ENCODE results near the gene CXCR4. TPM values are rescaled to one million over a fixed set of nuclear protein-coding genes. Genes with fewer than 3 reads are reported as not detected.
A peak's percentile ranks its signal among the peaks of the same experiment; 100 is the strongest.

Gene CXCR4
- total RNA-seq (1 to 10 TPM; 3.7 to 9.5 TPM), polyA plus RNA-seq (ENCODE audit: insufficient read depth, low read depth, low replicate concordance) (12.3 TPM)
- long read RNA-seq, donor 1, transcript CXCR4-201 (2 exons, 1,682 nt): minor isoform, 8 of 17 reads
- long read RNA-seq, donor 1, transcript CXCR4-202 (1 exons, 1,895 nt): major isoform, 9 of 17 reads
- long read RNA-seq, donor 1, partial matches to known transcripts: 0 of 17 reads
- long read RNA-seq, donor 1, other reads (novel, unspliced or antisense): 0 of 17 reads
- long read RNA-seq, donor 2, transcript CXCR4-201 (2 exons, 1,682 nt): minor isoform, 5 of 13 reads
- long read RNA-seq, donor 2, transcript CXCR4-202 (1 exons, 1,895 nt): major isoform, 8 of 13 reads
- long read RNA-seq, donor 2, partial matches to known transcripts: 0 of 13 reads
- long read RNA-seq, donor 2, other reads (novel, unspliced or antisense): 0 of 13 reads

GRCh38 chr2:136117909-136118818, at the start of gene CXCR4:
CXCR4 (minus strand) TSS chr2:136118149; CDS start chr2:136118060, 89 bp downstream.
- DNase-seq: peak; percentile 72
- 1 to 3% methylated on average over 33 to 48 of the region's 50 CpGs for WGBS, 2 donors
- no peaks in the 10 kb centered on the region for H3K9me3 ChIP-seq
- H3K4me1 ChIP-seq: peaks cover 5% of the 10 kb centered on the region
- H3K27me3 ChIP-seq: no peaks in the 10 kb centered on the region
- peak within 1 kb of the TSS; percentile 46 to 58 for H3K4me3 ChIP-seq
- H3K27ac ChIP-seq: peak within 1 kb of the TSS; percentile 13 to 47
- no peak for TF ChIP-seq POLR2A (IDR thresholded peaks at IDR 0.05)
- TF ChIP-seq CTCF (IDR thresholded peaks at IDR 0.05): no peak
- intact Hi-C loops (cut with DNase I; ENCODE audit: low total_unique reads): no loop called here
- H3K36me3 ChIP-seq (ENCODE audit: low read depth, missing control alignments): no peaks in the 10 kb centered on the region

GRCh38 chr2:136164280-136164776, 46.4 kb upstream of the CXCR4 start:
- Histone ChIP-seq H3K36me3 (ENCODE audit: low read depth, missing control alignments) (no peaks in the 10 kb centered on the region), H3K4me1 (peaks cover 12% of the 10 kb centered on the region), H3K27me3 (no peaks in the 10 kb centered on the region), H3K4me3 (no peak overlapping the region), H3K9me3 (no peaks in the 10 kb centered on the region), H3K27ac (no peak overlapping the region)
- TF ChIP-seq POLR2A (IDR thresholded peaks at IDR 0.05) (no peak), CTCF (IDR thresholded peaks at IDR 0.05) (no peak)
- intact Hi-C loops (cut with DNase I; ENCODE audit: low total_unique reads): no loop called here
- DNase-seq: no peak
- 92 to 98% methylated on average over 5 of the region's 5 CpGs for WGBS, 2 donors

GRCh38 chr2:136162438-136162837, 44.5 kb upstream of the CXCR4 start:
- no peak for DNase-seq
- Histone ChIP-seq H3K36me3 (ENCODE audit: low read depth, missing control alignments) (no peaks in the 10 kb centered on the region), H3K27me3 (no peaks in the 10 kb centered on the region), H3K9me3 (no peaks in the 10 kb centered on the region), H3K4me1 (no peaks in the 10 kb centered on the region), H3K27ac (no peak overlapping the region), H3K4me3 (no peak overlapping the region)
- intact Hi-C loops (cut with DNase I; ENCODE audit: low total_unique reads): no loop called here
- no peak for TF ChIP-seq POLR2A (IDR thresholded peaks at IDR 0.05)
- no peak for TF ChIP-seq CTCF (IDR thresholded peaks at IDR 0.05)
- 33 to 36% methylated on average over 1 of the region's 1 CpG for WGBS, 2 donors

- Histone ChIP-seq H3K27me3 (no peaks in the 10 kb centered on the region), H3K9me3 (no peaks in the 10 kb centered on the region), H3K27ac (no peak overlapping the region), H3K36me3 (ENCODE audit: low read depth, missing control alignments) (no peaks in the 10 kb centered on the region), H3K4me1 (no peaks in the 10 kb centered on the region), H3K4me3 (no peak overlapping the region)
- no peak for DNase-seq
- 81 to 89% methylated on average over 1 of the region's 1 CpG for WGBS, 2 donors
- no peak for TF ChIP-seq CTCF (IDR thresholded peaks at IDR 0.05)
- TF ChIP-seq POLR2A (IDR thresholded peaks at IDR 0.05): no peak
- intact Hi-C loops (cut with DNase I; ENCODE audit: low total_unique reads): no loop called here
Observed at GRCh38 chr2:136156411-136156810, 38.5 kb upstream of the CXCR4 start.

Measured in testis (tissue), 5 donors.